HG03108 (cell line): ENCODE data around the gene KCTD13.
"Not testable (repeated sequence)": the region's sequence is repeated elsewhere in the genome, so short reads cannot be mapped to it uniquely, and the experiment has no call there.

Experiments
- ATAC-seq: cut with Tn5 transposase; IDR thresholded peaks from one replicate; pipeline ENCODE4 v1.9.1; 2021; ENCODE audit warnings: moderate library complexity; ENCODE audit not compliant: unreplicated experiment

KCTD13 gene

GRCh38 chr16:29947897-29948296, 21.9 kb upstream of the KCTD13 start:
- ATAC-seq, result no peak

GRCh38 chr16:29943846-29944799, 18.1 kb upstream of the KCTD13 start:
- ATAC-seq, result no peak

GRCh38 chr16:29940656-29941055, 14.6 kb upstream of the KCTD13 start:
- no peak for ATAC-seq

GRCh38 chr16:29931750-29932149, 5.7 kb upstream of the KCTD13 start:
- ATAC-seq, result not testable (repeated sequence)

GRCh38 chr16:29927070-29927905, 1.3 kb upstream of the KCTD13 start:
- no peak for ATAC-seq

GRCh38 chr16:29926711-29927052, 656 bp upstream of the KCTD13 start:
- no peak for ATAC-seq

- ATAC-seq, result no peak
Observed at GRCh38 chr16:29925105-29925756, 795 bp downstream of the KCTD13 start.

- ATAC-seq, result no peak
Observed at GRCh38 chr16:29922986-29923501, 3.0 kb downstream of the KCTD13 start.

GRCh38 chr16:29922326-29922725, 3.7 kb downstream of the KCTD13 start:
- no peak for ATAC-seq

GRCh38 chr16:29921034-29921385, 5.0 kb downstream of the KCTD13 start:
- ATAC-seq, result no peak

GRCh38 chr16:29920288-29921033, 5.6 kb downstream of the KCTD13 start:
- no peak for ATAC-seq

GRCh38 chr16:29916979-29917378, 9.0 kb downstream of the KCTD13 start:
- no peak for ATAC-seq

GRCh38 chr16:29915590-29916247, 10.3 kb downstream of the KCTD13 start:
- no peak for ATAC-seq

- no peak for ATAC-seq
Observed at GRCh38 chr16:29913514-29913913, 12.5 kb downstream of the KCTD13 start.

- no peak for ATAC-seq
Observed at GRCh38 chr16:29912087-29912486, 13.9 kb downstream of the KCTD13 start.

- ATAC-seq, result no peak
Observed at GRCh38 chr16:29911676-29912010, 14.4 kb downstream of the KCTD13 start.

GRCh38 chr16:29910819-29911675, 15.0 kb downstream of the KCTD13 start:
- no peak for ATAC-seq

GRCh38 chr16:29909851-29910250, 16.2 kb downstream of the KCTD13 start:
- not testable (repeated sequence) for ATAC-seq

GRCh38 chr16:29909391-29909790, 16.6 kb downstream of the KCTD13 start:
- no peak for ATAC-seq
